ENCODE results near the gene GATC.
A peak's percentile ranks its signal among the peaks of the same experiment; 100 is the strongest.

Gene GATC

GRCh38 chr12:120445911-120446843 lies at the start of gene GATC, which contains the start of gene TRIAP1:
TSS of gene GATC (plus strand) at chr12:120446444. CDS start at chr12:120446481, 37 bp downstream.
TSS of gene TRIAP1 (minus strand) at chr12:120446384. CDS start at chr12:120446372, 12 bp downstream.
- peak; percentile 65 for DNase-seq

DNA sequence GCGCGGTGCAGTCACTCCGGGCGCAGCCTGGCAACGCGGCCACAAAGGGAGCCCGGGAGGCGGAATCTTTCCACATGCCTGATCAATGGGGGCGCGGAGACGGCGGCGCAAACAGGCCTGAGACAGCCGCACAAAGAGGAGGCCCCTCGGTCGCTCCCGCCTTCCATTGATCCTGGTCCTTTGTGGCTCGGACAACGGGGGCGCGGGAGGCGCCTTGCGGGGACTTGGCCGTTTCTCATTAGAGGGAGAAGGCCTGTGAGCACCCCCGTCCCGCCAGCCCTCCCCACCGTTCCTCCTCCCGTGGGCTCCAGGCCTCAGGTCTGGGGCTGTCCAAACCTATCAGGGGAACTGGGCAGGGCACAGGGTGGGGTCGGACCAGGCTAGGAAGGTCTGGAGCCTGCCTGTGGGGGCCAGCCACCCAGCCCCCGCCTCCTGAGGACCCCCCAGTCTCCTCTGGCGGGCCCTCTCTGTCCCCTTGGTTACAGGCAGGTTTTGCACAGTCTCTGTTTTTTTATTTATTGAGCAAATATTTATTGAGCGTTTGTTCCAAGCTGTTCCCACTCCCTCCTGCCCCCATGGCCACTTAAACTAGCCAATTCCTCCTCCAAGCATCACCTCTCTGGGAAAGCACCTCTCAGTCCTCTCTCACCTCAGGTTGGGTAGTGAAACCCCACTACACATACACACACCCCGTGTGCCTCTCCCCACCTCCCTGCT lies 48.3 kb upstream of the GATC start:
- DNase-seq: no peak

- DNase-seq: no peak
These were observed 46.7 kb upstream of the GATC start for GRCh38 chr12:120399531-120399930.

DNA sequence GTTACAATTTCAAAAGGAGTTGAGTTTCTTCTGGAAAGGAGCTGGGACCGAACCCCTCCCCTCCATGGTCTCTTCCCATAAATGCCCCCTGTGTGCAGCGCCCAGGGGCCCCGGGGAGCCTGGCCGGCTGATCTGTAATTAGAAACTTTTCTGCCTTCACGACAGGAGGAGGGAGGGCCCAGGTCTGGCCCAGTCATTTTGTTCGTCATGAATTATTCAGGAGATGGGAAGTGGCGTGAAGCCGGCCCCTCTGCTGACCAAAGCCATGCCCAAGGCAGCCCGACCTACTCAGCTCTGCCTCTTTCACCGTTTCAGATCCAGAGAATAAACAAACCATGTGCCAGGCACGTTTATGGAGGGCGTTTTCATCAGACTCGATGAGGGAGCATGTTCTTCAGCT lies 44.0 kb upstream of the GATC start:
- DNase-seq: no peak

DNA sequence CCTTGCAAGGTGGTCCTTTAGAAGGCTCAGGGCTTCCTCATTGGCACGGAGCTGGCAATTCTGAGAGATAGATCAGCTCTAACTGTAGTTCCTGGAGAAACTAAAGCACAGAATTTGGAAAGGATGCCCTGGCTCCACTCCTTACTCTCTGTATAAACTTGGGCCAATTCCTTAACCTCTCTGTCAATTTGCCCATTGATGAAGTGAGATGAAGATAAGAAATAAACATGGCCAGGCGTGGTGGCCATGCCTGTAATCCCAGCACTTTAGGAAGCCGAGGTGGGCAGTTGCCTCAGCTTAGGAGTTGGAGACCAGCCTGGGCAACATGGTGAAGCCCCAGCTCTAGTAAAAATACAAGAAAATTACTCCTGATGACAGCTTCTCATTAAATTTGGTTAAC lies 42.4 kb upstream of the GATC start:
- DNase-seq: no peak

GRCh38 chr12:120404271-120404670 lies 42.0 kb upstream of the GATC start:
- DNase-seq: no peak

DNA sequence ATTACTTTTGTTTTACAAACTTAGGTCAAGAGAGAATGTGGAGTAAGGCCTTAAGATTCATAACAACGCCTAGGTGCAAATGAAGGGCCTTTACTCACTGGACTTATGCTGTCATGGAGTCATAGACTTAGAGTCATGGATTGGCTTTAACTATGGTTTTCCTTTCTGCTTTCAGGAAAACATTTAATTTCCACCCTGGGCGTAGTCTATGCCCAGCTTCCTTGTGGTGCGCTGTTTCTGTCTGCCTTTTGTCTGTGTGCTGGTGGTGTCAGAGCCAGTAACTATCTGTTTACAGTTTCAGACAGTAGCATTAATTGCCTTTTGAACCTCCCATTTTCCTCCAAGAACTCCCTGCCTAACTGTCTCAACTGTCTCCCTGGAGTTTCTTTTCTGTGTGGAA lies 40.2 kb upstream of the GATC start:
- no peak for DNase-seq

GRCh38 chr12:120406553-120406952 lies 39.7 kb upstream of the GATC start:
- no peak for DNase-seq

- no peak for DNase-seq
These were observed 37.5 kb upstream of the GATC start for GRCh38 chr12:120408771-120409170.

GRCh38 chr12:120412421-120412820 lies 33.8 kb upstream of the GATC start:
- DNase-seq: no peak

DNA sequence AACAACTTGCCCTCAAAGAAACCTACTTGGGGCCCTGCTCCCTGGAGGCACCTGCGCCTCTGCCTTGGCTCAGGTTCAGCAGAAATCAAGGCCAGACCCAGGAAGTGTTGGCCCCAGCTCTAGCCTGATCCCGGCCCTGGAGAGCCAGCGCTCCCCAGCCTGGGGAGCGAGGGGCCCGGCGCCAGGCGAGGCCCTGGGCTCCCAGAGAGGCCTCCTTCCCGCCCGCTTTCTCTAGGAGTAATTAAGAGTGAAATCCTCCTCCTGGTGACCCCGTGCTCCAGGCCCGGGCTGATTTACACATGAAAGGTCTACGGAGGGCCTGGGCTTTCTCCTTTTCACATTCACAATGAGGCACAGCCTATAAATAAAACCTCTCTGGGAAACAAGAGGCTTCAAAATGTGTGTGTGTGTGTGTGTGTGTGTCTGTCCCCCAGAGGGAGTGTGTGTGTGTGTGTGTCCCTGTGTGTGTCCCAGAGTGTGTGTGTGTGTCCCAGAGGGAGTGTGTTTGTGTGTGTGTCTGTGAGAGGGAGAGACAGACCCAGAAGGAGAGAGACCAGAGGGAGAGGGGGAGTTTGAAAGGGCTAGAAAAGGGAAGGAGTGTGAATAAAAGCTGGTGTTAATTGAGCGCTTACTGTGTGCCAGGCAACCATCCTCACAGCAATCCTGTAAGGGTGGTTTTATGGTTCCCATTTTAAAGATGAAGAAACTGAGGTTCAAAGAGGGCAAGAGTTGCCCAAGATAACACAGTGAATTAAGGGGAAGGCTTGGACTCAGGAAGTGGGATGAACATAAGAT lies 32.1 kb upstream of the GATC start:
- DNase-seq: no peak

- no peak for DNase-seq
These were observed 29.6 kb upstream of the GATC start for GRCh38 chr12:120416490-120417216.

- no peak for DNase-seq
These were observed 28.2 kb upstream of the GATC start for GRCh38 chr12:120417917-120418580.

GRCh38 chr12:120421701-120422100 lies 24.5 kb upstream of the GATC start:
- DNase-seq: no peak

DNA sequence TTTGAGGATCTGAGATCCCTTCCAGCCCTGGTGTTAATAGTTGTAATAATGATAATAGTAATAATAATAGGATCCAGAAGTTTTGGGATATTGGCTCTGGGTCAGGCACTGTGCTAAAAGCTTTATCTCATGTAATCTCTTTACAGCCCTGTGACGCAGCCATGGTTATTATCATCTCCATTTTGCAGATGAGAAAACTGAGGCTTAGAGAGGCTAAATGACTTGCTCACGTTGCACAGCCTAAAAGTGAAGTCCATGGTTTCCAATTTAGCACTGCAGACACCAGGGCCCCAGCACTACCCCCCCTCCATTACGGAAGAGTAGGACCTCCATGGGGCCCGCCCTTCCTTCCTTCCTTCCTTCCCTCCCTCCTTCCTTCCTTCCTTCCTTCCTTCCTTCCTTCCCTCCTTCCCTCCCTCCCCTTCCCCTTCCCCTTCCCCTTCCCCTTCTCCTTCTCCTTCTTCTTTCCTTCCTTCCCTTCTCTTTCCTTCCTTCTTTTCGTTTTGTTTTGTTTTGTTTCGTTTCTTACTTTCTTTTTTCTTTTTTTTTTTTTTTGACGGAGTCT lies 23.3 kb upstream of the GATC start:
- DNase-seq: no peak

DNA sequence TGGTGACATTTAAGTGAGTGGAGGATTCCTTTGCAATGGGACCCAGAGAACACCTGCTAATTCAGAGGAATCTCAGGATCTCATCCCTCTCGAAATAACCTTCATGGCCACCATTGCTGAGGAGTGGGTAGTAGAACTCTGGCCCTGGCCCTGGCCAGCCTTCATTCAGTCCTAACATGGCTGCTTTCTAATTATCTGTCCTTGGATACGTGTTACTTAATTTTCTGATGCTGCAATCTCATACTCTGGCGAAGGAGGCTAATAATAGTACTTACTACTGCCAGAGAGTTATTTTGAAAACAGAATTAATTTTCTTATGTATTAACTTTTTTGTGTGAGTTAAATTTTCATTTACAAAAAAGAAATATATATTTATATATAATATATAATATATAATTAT lies 20.4 kb upstream of the GATC start:
- no peak for DNase-seq

DNA sequence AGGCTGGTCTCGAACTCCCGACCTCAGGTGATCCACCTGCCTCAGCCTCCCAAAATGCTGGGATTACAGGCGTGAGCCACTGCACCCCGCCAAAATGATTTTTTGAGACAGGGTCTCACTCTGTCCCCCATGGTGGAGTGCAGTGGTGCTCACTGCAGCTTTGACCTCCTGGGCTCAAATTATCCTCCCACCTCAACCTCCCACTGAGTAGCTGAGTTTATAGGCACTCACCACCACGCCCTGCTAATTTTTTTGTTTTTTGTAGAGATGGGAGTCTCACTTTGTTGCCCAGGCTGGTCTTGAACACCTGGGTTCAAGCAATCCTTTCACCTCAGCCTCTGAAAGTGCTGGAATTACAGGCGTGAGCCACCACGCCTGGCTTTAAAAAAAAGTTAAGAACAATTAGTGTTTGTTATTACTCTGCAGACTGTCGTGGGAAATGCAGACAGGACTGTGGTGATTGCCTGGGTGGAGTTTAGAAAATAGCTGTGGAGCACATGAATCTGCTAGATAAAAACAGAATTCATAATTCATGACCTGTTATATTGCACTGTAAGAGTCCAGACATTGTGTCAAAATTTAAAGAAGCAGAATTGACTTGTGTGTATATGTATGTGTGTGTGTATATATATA lies 17.5 kb upstream of the GATC start:
- DNase-seq: no peak

GRCh38 chr12:120429368-120429767 lies 16.9 kb upstream of the GATC start:
- DNase-seq: no peak

DNA sequence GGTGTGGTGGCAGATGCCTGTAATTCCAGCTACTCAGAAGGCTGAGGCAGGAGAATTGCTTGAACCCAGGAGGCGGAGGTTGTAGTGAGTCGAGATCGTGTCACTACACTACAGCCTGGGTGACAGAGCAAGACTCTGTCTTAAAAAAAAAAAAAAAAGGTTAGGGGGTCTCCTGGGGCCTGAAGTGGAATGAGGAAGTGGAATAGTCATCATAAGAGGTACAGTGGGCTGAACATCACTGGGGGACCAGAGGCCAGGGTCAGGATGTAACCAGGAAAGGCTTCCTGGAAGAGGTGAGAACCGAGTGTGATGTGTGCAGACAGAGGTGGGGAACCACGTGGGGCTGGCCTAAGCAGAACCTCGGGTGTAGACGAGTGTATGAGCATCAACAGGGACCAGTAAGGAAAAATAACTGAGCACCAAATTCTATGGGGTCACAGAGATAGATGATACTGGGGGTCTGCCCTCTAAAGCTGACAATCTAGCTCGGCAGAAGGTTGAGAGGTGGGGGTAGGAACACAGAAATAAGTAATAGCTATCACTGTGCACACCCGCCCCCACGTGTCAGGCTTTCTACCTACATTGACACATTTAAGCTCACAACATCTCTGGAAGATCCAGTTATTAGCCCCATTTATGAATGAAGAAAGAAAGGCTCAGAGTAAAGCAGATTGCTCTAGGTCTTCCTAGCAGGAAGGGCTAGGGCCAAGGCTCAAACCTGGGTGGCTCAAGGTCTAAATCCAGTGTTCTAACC lies 13.3 kb upstream of the GATC start:
- no peak for DNase-seq
